Lower lobe of right lung (tissue), 2 donors: ENCODE measurements around the gene BNC2. TPM values are rescaled to one million over a fixed set of nuclear protein-coding genes. Genes with fewer than 3 reads are reported as not detected.
A peak's percentile ranks its signal among the peaks of the same experiment; 100 is the strongest.

Experiments
- ATAC-seq, 2 donors: fragments of 200-7000 bp; cut with Tn5 transposase; one replicate each; pipeline ENCODE4 v1.9.1; 2020 to 2022; ENCODE audit warnings: mild to moderate bottlenecking in 2 of 2, moderate library complexity in 2 of 2
- DNase-seq: peaks from one replicate; pipeline ENCODE4 v3.0.0-alpha.2; 2020
- H3K27ac ChIP-seq: fragments of 200-600 bp; one replicate; pipeline ENCODE4 v1.8.0; 2022
- H3K27me3 ChIP-seq: fragments of 200-600 bp; one replicate; pipeline ENCODE4 v1.8.0; 2022; ENCODE audit warnings: low read depth
- H3K36me3 ChIP-seq: fragments of 200-600 bp; one replicate; pipeline ENCODE4 v1.8.0; 2022; ENCODE audit warnings: mild to moderate bottlenecking
- H3K4me1 ChIP-seq: fragments of 200-600 bp; one replicate; pipeline ENCODE4 v1.8.0; 2022
- H3K4me3 ChIP-seq: fragments of 200-600 bp; one replicate; pipeline ENCODE4 v1.8.0; 2022; ENCODE audit warnings: mild to moderate bottlenecking
- H3K9me3 ChIP-seq: fragments of 200-600 bp; one replicate; pipeline ENCODE4 v1.8.0; 2022
- intact Hi-C: fragments of 100-400 bp; cut with DNase I; formaldehyde crosslinking; loops from one replicate; pipeline ENCODE4 v1.11.0; 2022
- total RNA-seq: library from RNA; stranded (reverse); fragmentation: NEBNext Ultra II Directional; extraction: Animal tissue kit (Norgen Biotek cat#: 25700); gene quantifications from one replicate; pipeline ENCODE4 v1.2.1, GENCODE V29; 2021
- TF ChIP-seq, protein P1 (sequence below): fragments of 200-600 bp; IDR thresholded peaks from one replicate; pipeline ENCODE4 v1.8.0; 2022; ENCODE audit warnings: antibody characterized with exemption, mild to moderate bottlenecking
- donor health status: DM: no; HTN: yes; CAD: no; lungs with severe emphysema.

Gene BNC2
- total RNA-seq, 1 donor from 2014 or later = 15.0 TPM

DNA sequence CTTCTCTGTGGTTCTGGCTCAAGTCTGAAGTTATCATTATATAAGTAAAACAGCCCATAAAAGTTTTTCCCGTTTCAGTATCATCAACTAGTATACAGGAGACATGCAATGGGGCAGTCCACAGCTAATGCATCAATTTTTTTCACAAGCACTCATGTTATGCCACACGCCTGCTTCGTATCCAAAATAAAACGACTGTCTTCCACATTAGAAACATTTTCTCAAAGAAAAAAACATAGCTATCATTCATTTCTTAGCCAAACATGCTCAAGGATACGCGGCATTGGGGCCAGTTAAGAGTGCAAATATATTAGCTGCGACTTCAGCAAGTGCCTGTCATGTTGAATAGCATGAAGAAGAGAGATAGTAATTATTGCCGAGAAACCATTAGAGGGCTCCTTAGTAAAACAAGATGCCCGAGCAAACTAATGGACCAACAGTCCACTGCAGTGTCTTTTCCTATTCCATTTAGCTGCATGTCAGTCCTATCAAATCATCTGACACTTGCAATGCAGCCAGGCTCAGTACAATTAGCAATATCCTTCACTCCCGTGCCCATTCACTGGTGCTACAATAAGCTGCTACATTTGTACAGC is 68.5 kb downstream of the BNC2 start:
- DNase-seq = no peak
- intact Hi-C loops = no loop called here
- no peaks in the 10 kb centered on the region for H3K4me1 ChIP-seq
- no peaks in the 10 kb centered on the region for H3K27me3 ChIP-seq
- no peaks in the 10 kb centered on the region for H3K9me3 ChIP-seq
- no peak overlapping the region for H3K27ac ChIP-seq
- no peak overlapping the region for H3K4me3 ChIP-seq
- ATAC-seq = no peak
- no peaks in the 10 kb centered on the region for H3K36me3 ChIP-seq
- TF ChIP-seq, protein P1, sequence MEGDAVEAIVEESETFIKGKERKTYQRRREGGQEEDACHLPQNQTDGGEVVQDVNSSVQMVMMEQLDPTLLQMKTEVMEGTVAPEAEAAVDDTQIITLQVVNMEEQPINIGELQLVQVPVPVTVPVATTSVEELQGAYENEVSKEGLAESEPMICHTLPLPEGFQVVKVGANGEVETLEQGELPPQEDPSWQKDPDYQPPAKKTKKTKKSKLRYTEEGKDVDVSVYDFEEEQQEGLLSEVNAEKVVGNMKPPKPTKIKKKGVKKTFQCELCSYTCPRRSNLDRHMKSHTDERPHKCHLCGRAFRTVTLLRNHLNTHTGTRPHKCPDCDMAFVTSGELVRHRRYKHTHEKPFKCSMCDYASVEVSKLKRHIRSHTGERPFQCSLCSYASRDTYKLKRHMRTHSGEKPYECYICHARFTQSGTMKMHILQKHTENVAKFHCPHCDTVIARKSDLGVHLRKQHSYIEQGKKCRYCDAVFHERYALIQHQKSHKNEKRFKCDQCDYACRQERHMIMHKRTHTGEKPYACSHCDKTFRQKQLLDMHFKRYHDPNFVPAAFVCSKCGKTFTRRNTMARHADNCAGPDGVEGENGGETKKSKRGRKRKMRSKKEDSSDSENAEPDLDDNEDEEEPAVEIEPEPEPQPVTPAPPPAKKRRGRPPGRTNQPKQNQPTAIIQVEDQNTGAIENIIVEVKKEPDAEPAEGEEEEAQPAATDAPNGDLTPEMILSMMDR = no peak

DNA sequence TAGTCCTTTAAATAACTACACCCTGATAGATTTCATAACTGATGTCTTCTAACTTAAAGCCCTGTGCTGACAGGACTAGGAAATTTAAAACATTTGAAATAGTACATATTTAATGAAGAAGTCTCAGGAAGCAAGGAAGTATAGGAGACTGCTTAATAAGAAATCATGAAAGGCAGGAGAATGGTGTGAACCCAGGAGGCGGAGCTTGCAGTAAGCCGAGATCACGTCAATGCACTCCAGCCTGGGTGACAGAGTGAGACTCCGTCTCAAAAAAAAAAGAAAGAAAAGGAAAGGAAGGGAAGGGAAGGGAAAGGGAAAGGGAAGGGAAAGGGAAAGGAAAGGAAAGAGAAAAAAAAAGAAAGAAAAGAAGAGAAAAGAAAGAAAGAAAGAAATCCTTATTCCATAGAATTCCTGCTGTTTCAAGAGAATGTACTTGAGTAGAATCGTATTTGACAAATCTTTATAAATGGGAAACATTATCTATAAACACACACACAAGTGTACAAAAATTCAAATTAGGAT is 74.1 kb downstream of the BNC2 start:
- no peaks in the 10 kb centered on the region for H3K4me1 ChIP-seq
- TF ChIP-seq, protein P1 = no peak
- no peak overlapping the region for H3K27ac ChIP-seq
- intact Hi-C loops = no loop called here
- no peaks in the 10 kb centered on the region for H3K9me3 ChIP-seq
- DNase-seq = no peak
- no peak overlapping the region for H3K4me3 ChIP-seq
- no peaks in the 10 kb centered on the region for H3K27me3 ChIP-seq
- H3K36me3 ChIP-seq = no peaks in the 10 kb centered on the region
- no peak for ATAC-seq

DNA sequence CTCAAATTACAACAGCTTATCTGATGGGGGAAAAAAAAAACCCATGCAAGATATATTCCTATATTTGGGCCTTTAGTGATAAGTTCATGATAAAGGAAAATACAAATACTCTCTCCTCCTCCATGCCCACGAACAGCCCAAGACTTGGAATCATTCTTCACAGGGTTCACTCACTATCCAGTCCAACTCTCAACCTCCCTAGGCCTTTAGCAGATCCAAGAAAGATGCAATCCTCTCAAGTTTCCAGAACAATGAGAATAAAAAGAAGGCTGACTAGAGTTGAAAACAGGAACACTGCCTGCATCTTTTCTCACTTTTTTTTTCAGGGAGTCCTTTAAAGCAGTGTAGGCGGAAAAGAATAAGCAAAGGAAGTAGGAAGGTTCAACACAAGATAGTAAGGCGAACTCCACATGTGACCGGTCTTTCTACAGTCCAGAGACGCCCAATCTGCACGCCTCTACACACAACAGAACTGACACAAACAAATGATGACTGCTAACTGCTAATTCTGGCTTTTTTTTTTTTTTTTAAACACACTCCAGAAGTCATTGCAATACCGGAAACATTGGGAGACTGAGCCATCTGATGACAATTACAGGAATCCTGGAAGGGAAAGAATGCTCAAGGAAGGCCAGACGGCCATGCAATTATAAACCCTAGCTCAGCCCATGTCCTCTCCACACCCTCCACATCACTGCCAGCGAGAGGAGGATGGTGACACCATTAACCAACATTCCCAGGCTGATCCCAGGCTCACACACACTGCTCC is 75.4 kb downstream of the BNC2 start:
- no peaks in the 10 kb centered on the region for H3K27me3 ChIP-seq
- H3K27ac ChIP-seq = no peak overlapping the region
- no peak overlapping the region for H3K4me3 ChIP-seq
- DNase-seq (no peak), ATAC-seq (peak; percentile 41 to 68)
- no peaks in the 10 kb centered on the region for H3K9me3 ChIP-seq
- H3K4me1 ChIP-seq = no peaks in the 10 kb centered on the region
- TF ChIP-seq, protein P1 = no peak
- H3K36me3 ChIP-seq = no peaks in the 10 kb centered on the region
- intact Hi-C loops = no loop called here

DNA sequence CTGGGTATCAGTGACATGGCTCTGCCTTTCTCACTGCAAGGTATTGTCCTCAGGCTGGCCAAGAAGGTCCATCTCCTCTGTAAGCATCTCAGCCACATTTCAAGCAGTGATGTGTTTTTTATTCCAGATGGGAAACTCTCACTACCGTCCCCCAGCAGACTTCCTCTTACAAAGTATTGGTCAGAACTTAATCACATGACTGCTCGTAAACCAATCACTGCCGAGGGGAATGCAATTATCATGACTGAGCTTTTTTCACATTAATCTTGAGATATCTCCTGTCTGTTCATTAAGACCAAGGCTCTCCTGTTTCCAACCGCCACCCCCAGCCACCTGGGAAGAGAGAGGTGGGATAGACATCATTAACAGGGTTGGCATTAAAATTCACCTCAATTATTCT is 76.4 kb downstream of the BNC2 start:
- no peak overlapping the region for H3K27ac ChIP-seq
- no peaks in the 10 kb centered on the region for H3K36me3 ChIP-seq
- H3K4me1 ChIP-seq = no peaks in the 10 kb centered on the region
- TF ChIP-seq, protein P1 = no peak
- no peak overlapping the region for H3K4me3 ChIP-seq
- H3K27me3 ChIP-seq = no peaks in the 10 kb centered on the region
- intact Hi-C loops = no loop called here
- DNase-seq (no peak), ATAC-seq (no peak)
- no peaks in the 10 kb centered on the region for H3K9me3 ChIP-seq

DNA sequence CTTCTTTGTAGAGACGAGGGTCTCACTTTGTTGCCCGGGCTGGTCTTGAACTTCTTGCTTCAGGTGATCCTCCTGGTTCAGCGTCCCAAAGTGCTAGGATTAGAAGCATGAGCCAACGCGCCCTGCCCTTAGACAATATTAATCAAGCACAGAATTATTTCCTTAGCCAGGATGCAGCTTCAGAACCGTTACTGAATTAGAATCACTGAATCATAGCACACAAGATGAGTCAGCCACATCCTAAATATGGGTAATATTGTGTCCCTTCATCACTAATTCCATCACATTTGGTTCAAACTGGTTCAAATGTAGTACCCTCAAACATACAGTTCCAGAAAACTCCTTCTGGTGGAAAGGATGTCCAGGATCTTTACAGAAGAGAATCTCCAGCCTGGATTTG is 82.7 kb downstream of the BNC2 start:
- intact Hi-C loops = no loop called here
- Histone ChIP-seq H3K4me3 (no peak overlapping the region), H3K27me3 (no peaks in the 10 kb centered on the region), H3K4me1 (no peaks in the 10 kb centered on the region), H3K27ac (no peak overlapping the region), H3K36me3 (no peaks in the 10 kb centered on the region), H3K9me3 (no peaks in the 10 kb centered on the region)
- TF ChIP-seq, protein P1 = no peak
- ATAC-seq (no peak), DNase-seq (no peak)
